NCI-H460 (cell line): ENCODE measurements around the gene DAPK2. TPM values are rescaled to one million over a fixed set of nuclear protein-coding genes. Genes with fewer than 3 reads are reported as not detected.
A peak's percentile ranks its signal among the peaks of the same experiment; 100 is the strongest.
"Not testable (repeated sequence)": the region's sequence is repeated elsewhere in the genome, so short reads cannot be mapped to it uniquely, and the experiment has no call there.

Source experiments
- DNase-seq: peaks from one replicate; pipeline ENCODE4 v3.0.0-alpha.2; 2016; ENCODE audit warnings: low read depth; ENCODE audit errors: extremely low read depth
- polyA plus RNA-seq: library from polyadenylated mRNA; depleted of rRNA; stranded (reverse); fragments of >200 nt; gene quantifications from 2 replicates; pipeline ENCODE4 v1.2.3, GENCODE V29; 2014; cell fraction: nucleus; rRNA removed
- total RNA-seq: library from RNA; depleted of rRNA; stranded (reverse); fragments of >200 nt; shearing (Covaris generic); gene quantifications from 2 replicates; pipeline ENCODE4 v1.2.3, GENCODE V29; 2014; rRNA removed

Gene DAPK2
- 0.47 and 0.49 TPM in 2 replicates for total RNA-seq
- polyA plus RNA-seq: 1.5 and 5.5 TPM in 2 replicates

DNA sequence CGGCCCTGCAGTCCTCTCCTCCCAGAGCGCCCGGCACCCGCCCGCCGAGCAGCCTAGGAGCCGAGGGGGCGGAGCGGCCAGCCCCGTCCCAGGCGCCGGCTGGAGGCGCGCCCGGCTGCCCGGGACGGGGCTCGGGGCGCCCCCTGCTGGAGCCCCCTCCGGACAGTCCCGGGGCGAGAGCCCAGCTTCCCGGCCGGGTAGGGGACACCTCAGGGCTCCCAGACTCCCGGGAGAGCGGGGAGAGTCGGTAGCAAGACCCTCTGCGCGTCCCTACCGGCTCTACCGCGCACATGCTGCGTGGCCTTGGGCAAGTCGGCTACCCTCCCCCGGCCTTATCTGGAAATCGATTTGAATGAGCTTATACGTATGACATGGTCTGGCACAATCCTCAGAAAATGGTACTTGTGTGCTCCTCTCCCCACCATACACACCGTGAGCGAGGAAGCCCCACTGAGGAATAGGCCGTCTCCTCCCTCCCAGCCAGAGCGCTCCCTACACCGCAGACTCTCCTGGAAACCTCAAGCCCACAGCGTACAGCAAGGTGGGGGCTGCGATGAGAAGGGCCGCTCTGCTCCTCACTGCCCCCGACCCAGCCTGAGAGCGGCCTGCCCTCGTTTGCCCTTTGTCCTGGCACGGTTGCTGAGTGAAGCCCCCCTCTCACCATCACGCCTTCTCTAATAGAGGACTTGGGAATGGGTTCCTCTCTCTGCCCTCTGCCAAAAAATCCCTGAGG, at the start of gene DAPK2:
DAPK2 (minus strand) TSS at position 65 of the 733 bp plus-strand sequence. CDS start 6,224 bp downstream, outside the sequence.
- DNase-seq: peak; percentile 50

DNA sequence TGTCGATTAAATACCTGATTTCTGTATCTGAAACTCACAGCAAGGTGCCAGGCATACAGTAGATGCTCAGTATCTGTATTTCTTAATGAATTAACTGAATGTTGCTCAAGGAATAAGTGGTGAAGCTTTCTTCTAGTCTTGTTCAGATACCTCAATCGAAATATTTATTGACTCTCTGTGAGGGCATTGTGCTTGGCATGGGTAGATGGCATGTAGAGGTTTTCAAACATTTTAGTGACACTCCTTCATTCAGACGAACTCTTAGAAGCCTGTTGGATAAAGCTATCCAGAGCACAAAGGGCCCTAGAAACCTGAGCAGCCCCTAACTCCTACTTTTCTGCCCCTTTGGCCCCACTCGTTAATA, 49.1 kb upstream of the DAPK2 start:
- DNase-seq: no peak

DNA sequence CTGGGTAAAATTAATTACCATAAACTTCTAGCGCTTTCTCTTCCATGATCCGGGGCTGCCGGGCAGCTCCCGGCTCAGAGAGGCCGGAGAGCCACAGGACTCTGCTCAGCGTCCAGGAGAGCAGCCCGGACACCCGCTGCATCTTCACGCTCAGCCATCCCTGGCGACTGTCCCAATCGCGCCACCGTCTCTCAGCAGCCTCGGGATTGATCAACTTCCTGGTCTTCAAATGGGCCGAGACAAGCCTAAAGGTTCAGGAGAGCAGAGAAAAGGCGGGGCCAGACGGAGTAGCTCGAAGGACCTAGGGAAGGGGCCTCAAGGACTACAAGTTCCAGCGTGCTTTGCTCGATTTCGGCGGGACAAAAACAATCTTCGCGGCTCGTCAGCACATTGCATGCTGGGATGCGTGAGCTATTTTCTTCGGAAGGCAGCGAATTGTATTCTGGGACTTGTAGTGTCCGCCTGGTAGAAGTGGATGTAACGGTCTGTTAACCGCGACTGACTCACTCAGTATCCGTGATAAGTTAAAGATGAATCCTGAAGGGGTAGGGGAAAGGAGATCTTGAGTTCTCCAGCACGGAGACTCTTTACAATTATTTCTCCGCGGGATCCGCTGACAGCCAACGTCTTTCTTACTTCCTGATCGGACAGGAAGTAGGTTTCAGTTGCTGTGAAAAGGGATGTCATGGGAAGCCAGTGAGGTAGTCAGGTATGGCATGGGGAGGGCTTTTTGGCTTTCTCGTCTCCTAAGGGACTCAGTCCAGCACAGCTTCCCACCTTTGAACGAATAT, 47.5 kb upstream of the DAPK2 start, which contains the start of gene CIAO2A:
CIAO2A (minus strand) TSS at position 212 of the 791 bp plus-strand sequence; CDS start at position 142, 70 bp downstream.
- peak; percentile 98 for DNase-seq

DNA sequence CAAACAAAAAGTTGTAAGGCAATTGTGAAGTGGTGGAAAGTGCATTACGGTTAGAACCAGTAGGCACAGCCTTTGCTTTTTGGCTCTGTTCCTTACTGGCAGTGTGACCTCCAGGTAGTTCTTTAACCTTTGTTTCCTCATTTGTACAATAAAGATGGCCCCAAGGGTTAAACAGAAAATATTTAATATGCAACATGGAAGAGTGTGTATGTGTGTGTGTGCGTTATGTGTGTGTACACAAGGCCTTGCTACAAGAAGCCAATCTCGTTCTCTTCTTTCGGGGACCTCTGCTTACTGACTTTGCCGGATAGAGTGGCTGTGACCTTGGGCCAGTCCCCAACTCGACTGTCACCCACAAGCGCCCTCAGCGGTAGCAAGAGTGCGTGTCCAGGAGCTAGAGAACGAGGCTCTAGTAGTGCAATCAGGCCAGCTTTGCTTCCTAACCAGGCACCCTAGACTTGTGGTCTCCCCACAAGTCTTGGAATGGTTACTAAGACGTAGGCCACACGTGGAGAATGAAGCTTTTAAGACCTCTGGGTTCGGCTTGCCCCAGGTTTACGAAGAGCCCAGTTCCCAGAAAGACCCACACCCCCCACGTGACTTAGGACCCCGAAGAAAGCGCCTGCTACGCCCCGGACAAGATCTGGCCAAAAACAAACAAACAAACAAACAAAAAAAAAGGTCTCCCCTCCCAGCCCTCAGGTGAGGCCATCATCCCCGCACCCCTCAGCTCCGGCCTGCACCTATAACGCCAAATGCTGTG, 46.8 kb upstream of the DAPK2 start:
- no peak for DNase-seq

DNA sequence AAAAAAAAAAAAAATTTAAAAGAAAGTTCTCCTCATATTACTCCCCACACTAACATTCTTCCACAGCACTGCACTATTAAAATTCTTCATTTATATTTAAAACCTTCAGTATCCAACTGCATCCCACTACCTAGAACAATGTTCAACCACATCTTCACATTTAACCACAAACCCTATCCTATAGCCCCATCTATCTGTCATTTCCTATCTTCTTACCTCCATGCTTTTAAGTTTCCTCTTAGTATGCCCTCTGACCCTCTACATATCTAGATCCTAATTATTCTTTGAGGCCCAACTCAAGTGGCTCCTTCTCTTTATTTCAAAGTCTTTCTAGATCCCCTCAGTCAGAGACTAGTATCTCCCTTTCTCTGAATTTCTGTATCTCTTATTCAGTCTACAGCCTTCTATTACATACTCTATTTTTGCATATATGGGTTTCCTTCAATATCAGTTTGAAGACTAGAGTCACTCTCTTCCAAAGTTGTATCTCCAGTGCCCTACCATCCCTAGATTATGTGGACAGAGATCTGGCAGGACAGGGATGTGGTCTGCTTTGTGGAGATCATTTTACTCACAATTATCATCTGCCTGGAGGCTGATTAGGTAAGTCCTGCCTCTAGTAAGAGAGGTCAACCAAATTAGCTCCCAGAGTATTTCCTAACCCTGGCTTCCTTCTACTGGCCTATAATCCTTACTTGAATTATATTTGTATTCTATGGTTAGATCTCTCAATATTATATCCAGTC, 46.0 kb upstream of the DAPK2 start:
- DNase-seq: no peak

DNA sequence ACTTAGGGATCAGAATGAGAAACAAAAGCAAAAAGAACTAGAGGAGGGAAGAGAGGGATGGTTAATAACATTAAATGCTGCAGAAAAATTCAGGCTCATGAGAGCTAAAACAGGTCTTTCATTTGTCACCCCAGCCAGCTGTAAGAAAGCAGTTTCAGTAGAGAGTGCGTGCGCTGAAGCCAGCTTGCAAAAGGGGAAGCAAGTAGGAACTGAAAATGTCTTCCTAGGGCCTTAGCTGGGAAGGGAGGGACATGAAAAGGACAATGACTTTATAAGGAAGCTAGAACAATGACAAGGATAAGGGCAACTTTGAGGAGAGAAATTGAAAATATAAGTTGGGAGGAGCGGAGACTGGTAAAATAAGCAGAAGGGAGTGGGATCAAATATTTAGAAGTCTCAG, 44.2 kb upstream of the DAPK2 start:
- no peak for DNase-seq

DNA sequence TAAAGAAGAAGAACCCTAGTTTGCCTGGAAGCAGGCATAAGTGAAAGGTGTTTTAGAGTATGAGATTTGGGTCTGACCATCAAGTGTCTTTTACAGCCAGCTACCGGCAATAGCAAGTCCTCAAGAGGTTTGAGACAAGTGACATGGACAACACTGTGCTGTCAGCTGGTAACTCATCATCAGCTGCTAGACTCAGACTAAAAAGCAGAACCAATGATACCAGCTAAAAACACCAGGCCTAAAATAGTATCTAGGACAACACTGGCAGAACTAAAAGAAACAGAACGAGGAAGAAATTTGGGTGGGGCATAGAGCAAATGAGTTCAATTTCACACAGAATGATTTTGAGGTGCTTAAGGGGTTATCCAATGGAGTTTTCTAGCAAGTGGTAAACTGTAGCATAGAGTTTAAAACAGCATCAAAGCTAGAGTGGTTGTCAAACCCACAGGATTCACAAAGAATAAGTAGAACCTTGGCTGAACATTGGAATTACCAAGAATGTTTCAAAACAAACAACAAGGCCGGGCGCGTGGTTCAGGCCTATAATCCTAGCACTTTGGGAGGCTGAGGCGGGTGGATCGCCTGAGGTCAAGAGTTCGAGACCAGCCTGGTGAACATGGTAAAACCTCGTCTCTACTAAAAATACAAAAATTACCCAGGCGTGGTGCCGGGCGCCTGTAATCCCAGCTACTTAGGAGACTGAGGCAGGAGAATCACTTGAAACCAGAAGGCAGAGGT, 43.4 kb upstream of the DAPK2 start:
- DNase-seq: no peak

DNA sequence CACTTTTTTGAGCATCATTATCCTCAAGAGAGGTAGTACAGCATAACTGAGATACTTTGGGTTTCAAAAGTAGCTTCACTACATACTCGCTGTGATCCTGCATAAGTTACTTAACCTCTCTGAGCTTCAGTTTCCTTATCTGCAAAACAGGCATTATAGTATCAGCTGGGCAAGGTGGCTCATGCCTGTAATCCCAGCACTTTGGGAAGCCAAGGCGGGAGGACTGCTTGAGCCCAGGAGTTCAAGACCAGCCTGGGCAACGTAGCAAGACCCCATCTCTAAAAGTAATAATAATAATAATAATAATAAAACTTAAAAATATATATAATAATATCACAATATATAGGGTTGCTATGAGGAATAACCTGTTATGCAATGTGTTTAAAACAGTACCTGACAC, 36.5 kb upstream of the DAPK2 start:
- no peak for DNase-seq

DNA sequence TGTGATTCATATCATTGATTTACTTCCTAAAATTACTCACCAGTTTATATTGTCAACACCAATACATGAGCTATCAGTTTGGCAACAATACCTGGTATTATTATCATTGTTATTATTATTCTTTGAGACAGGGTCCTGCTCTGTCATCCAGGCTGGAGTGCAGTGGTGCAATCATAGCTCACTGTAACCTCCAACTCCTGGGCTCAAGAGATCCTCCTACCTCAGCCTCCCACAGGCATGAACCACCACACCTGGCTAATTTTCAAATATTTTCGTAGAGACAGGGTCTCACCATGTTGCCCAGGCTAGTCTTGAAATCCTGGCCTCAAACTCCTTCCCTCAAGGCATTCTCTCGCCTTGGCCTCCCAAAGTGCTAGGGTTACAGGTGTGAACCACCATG, 27.2 kb upstream of the DAPK2 start:
- DNase-seq: not testable (repeated sequence)

DNA sequence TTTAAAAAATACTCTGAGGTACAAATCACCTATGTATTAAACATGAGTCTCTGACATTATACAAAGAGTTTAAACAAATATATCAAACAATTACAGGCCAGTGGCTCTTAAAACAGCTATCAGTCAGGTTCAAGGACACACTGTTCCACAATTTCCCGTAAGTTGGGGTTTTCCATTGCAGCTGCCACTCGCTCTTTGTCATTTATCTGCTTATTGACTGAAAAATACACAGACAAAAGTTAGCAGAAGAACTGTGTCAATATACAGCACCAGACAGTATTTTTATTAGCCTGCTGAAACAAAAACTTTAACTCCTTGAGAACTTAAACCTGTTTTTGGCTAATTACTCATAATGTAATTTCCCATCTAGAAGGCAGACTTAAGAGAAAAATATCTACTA, 26.5 kb upstream of the DAPK2 start:
- no peak for DNase-seq

DNA sequence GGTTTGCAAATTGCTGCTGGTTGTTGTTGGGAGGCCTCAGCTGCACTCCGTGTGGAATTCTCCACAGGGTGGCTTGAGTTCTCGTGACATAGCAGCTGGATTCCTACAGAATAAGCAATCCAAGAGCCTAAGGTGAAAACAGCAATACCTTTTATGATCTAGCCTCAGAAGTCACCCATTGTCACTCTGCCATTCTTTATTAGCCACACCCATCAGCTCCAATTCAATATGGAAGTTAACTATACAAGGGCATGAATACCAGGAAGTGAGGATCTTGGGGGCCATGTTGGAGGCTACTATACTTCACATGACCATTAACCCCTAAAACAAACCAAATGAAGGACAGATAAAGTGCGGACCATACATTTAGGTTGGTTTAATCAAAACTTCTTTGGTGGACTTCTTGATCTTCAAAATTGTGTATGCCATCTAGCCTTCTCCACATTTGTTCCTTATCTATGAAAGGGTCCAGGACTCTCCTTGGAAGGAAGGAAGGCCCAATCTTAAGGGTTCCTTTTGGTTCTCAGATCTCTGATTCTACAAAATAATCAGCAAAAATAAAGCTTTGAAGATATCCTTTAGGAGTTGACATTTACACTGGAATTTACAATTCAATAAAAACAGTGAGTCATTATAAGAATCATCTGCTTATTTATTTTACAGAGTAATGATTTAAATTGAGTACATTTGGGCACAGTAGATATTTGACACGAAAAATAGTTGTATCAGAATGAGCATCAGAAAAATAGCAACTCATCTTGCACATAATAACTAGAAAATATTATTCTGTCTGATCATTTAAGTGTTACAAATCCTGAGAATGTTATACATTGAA, 25.9 kb upstream of the DAPK2 start:
- DNase-seq: no peak

DNA sequence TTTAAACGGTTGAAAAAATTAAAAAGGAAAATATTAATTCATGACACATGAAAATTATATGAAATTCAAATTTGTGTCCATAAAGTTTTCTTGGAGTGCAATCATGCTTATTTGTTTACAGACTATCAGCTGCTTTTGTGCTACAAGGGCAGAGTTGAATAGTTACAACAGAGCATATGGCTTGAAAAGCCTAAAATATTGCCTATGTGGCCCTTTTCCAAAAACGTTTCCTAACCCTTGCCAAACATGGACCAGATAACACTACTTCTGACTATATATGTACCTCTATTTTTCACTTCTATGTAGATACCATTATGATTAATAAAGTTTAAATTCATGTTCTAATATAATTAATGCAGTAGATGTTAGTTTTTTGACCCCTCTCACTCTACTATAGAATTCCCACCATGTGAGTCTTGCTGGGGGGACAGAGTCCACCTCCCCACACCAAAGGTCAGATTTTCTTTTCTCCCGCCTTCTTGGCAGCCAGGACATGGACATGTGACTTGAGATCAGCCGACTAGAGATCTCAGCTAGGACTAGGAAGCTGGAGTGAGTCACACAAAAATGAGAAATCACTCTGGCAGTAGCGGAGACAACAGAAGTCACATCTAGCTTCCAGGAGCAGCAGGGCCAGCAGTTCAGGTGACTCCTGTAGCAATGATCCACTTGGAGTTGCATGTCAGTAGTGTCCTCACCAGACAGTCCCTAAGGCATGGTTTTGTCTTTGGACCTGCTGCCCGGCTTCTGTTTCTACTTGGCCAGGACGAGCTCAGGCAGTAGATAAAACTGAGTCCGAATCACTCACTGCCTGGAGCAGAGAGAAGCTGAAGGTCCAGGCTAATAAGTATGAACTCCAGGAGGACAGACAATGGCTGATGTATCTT, 24.9 kb upstream of the DAPK2 start:
- DNase-seq: no peak

DNA sequence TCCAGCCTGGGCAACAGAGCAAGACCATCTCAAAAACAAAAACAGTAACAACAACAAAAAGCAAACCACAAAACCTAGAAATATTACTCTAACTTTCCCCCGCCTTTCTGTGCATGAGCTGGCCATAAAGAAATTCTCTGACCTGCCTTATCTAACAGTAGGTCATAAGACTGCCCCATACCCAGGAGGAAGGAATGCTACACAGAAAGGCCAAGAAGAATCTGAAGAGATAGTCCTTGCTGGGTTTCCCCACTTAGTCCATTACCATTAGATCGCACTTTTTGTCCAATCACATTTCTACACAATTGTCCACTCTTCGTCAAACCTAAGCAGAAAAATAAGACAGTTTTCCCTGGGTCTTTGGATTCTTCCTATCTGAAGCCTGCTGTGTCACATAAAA, 23.8 kb upstream of the DAPK2 start:
- no peak for DNase-seq

DNA sequence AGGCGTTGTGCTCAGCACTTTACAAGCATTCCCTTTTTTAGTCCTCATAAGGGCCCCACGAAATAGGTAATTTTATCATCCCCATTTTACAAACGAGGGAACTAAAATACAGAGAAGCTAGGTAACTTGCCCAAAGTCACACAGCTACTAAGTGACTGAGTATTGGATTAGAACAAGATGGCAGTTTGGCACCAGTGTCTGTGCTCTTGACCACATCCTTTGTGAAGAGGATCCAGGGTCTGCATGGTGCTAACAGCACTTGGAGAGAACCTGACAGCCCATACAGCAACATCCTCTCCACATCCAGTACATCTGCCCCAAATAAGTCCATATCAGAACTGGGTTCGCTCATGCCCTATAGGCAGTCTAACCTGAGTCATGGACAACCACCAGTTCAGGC, 21.8 kb upstream of the DAPK2 start:
- no peak for DNase-seq

DNA sequence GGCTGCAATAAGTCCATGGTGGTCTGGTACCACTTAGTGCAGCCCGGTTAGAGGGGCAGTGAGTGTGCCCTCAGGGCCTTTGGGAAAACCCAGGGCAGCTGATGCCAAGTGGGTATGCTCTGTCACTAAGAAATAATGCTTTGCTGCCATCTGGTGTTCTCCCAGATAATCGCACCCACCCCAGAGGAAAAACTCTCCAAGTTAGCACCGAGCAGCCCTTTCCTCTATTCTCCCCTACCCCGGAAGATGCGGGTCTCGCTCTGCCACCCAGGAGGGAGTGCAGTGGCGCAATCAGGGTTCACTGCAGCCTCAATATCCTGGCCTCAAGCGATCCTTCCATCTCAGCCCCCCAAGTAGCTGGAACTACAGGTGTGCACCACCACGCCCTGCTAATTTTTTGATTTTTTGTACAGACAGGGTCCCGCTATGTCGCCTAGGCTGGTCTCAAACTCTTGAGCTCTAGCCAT, 21.3 kb upstream of the DAPK2 start:
- peak; percentile 63 for DNase-seq

DNA sequence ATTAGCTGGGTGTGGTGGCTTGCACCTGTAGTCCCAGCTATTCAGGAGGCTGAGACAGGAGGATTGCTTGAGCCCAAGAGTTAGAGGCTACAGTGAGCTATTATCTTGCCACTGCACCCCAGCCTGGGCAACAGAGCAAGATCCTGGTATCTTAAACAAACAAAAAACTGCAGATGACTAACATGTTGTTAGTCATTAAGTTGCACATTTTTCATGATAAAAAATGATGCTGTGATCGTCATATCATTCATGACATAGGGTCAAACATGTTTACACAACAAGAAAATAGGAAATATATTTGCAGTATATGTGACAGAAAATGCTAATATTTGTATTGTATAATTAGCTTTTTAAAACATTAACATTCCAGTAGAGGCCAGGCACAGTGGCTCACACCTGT, 20.2 kb upstream of the DAPK2 start:
- DNase-seq: no peak

DNA sequence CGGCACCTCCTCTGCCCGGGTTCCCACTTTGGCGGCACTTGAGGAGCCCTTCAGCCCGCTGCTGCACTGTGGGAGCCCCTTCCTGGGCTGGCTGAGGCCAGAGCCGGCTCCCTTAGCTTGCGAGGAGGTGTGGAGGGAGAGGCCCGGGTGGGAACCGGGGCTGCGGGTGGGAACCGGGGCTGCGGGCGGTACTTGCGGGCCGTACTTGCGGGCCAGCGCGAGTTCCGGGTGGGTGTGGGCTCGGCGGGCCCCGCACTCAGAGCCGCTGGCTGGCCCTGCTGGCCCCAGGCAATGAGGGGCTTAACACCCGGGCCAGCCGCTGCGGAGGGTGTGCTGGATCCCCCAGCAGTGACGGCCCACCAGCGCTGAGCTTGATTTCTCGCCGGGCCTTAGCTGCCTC, 14.4 kb upstream of the DAPK2 start:
- DNase-seq: no peak

DNA sequence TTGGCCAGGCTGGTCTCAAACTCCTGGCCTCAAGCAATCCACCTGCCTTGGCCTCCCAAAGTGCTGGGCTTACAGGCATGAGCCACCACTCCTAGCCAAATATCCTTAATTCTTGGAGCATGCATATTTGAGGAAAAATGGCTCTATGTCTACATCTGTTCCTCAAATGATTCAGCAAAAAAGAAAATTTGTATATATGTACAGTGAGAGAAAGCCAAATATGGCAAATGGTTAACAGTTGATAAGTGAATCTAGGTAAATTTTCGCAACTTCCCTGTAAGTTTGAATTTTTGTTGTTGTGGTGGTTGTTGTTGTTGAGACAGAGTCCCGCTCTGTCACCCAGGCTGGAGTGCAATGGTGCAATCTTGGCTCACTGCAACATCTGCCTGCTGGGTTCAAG, 12.8 kb upstream of the DAPK2 start:
- DNase-seq: not testable (repeated sequence)
